ENCODE data around the gene CXCR4.

DNA sequence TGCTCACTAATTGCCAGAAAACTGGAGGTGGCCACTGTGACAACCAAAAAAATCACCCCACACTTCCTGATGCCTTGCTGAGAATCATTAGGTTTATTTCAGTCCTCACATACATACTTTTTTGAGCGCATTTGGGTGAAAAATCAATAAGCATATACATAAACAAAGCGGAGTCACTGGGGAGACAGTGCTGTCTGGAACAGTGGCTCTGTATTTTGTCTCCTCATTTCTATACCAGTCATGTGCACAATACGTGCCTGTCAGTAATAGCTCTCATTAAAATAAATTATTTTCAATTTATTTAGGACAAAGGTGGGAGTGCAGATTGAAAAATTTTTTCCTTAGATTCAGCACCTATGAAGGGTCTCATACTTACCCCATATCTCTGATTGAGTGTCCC is 48.2 kb downstream of the CXCR4 start:
- TF ChIP-seq, protein P1, sequence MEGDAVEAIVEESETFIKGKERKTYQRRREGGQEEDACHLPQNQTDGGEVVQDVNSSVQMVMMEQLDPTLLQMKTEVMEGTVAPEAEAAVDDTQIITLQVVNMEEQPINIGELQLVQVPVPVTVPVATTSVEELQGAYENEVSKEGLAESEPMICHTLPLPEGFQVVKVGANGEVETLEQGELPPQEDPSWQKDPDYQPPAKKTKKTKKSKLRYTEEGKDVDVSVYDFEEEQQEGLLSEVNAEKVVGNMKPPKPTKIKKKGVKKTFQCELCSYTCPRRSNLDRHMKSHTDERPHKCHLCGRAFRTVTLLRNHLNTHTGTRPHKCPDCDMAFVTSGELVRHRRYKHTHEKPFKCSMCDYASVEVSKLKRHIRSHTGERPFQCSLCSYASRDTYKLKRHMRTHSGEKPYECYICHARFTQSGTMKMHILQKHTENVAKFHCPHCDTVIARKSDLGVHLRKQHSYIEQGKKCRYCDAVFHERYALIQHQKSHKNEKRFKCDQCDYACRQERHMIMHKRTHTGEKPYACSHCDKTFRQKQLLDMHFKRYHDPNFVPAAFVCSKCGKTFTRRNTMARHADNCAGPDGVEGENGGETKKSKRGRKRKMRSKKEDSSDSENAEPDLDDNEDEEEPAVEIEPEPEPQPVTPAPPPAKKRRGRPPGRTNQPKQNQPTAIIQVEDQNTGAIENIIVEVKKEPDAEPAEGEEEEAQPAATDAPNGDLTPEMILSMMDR (IDR thresholded peaks at IDR 0.05; ENCODE audit: low read depth, low read length, poor library complexity, severe bottlenecking), result no peak
- no peak for TF ChIP-seq EZH2phosphoT487 (IDR thresholded peaks at IDR 0.05; ENCODE audit: borderline replicate concordance, low read length)

Data from DOHH2 (cell line).